Kidney epithelial cell (primary cell): ENCODE results near the gene TRIO. TPM values are rescaled to one million over a fixed set of nuclear protein-coding genes. Genes with fewer than 3 reads are reported as not detected.

Experiments used
- DNase-seq: peaks from one replicate; pipeline ENCODE4 v3.0.0-alpha.2; 2010; ENCODE audit warnings: low read depth
- H3K27me3 ChIP-seq: 2 replicates; pipeline ENCODE4 v1.6.0; 2011; ENCODE audit warnings: low read length; ENCODE audit not compliant: control insufficient read depth, insufficient read depth
- H3K36me3 ChIP-seq: 2 replicates; pipeline ENCODE4 v1.5.1; 2011; ENCODE audit warnings: low read length; ENCODE audit not compliant: control insufficient read depth, insufficient read depth
- H3K4me3 ChIP-seq: 2 replicates; pipeline ENCODE4 v1.5.1; 2011; ENCODE audit warnings: low read depth, mild to moderate bottlenecking, control low read depth, low read length
- total RNA-seq: library from RNA; depleted of rRNA; stranded (reverse); fragments of >200 nt; gene quantifications from 2 replicates; pipeline ENCODE4 v1.2.3, GENCODE V29; 2015
- TF ChIP-seq, protein P1 (sequence below): IDR thresholded peaks from 2 replicates; pipeline ENCODE4 v1.5.1; 2011; ENCODE audit warnings: mild to moderate bottlenecking, moderate library complexity, low read length, control low read depth, inconsistent platforms; ENCODE audit not compliant: insufficient read depth, poor library complexity, severe bottlenecking

Gene TRIO
- total RNA-seq, 1 donor from 2014 or later, result 174 TPM

DNA sequence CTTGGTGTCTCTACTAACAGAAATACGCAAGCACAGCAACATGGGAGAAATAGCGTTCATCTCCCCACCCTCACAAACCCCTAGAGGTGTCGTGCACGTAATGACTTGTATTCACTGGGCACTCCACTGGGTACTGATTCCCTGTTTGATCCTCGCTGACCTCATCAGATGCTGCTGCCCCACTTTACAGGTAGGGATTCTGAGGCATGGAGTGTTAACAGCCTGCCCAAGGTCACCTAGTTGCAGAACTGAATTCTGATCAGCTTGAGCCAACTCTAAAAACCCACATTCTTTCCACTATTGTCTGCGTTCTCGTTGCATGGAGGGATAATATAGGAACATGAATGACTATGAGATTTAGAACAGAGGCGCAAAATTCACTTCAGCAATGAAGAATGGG lies 96.3 kb downstream of the TRIO start:
- DNase-seq, result no peak
- Histone ChIP-seq H3K27me3 (no peaks in the 10 kb centered on the region), H3K36me3 (no peaks in the 10 kb centered on the region), H3K4me3 (no peak overlapping the region)
- TF ChIP-seq, protein P1, sequence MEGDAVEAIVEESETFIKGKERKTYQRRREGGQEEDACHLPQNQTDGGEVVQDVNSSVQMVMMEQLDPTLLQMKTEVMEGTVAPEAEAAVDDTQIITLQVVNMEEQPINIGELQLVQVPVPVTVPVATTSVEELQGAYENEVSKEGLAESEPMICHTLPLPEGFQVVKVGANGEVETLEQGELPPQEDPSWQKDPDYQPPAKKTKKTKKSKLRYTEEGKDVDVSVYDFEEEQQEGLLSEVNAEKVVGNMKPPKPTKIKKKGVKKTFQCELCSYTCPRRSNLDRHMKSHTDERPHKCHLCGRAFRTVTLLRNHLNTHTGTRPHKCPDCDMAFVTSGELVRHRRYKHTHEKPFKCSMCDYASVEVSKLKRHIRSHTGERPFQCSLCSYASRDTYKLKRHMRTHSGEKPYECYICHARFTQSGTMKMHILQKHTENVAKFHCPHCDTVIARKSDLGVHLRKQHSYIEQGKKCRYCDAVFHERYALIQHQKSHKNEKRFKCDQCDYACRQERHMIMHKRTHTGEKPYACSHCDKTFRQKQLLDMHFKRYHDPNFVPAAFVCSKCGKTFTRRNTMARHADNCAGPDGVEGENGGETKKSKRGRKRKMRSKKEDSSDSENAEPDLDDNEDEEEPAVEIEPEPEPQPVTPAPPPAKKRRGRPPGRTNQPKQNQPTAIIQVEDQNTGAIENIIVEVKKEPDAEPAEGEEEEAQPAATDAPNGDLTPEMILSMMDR, result no peak

DNA sequence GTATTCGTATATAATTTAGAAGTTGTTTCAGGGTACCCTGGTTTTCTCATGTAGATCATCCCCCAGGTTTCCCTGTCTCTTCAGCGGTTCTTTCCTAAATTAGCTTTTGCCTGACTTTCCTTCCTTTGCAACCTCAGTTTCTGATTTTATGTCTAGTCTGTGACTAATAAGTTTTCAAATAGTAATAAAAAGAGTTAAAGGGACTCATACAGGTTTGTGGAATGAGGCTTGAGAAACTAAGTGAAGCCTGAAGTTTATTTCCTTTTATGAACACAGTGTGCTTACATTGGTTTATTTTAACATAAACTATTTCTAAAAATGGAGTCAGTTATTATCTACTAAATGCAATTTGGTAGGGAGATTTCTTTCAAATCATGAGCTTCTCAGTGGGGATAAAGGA lies 96.8 kb downstream of the TRIO start:
- TF ChIP-seq, protein P1, result no peak
- no peak overlapping the region for H3K4me3 ChIP-seq

DNA sequence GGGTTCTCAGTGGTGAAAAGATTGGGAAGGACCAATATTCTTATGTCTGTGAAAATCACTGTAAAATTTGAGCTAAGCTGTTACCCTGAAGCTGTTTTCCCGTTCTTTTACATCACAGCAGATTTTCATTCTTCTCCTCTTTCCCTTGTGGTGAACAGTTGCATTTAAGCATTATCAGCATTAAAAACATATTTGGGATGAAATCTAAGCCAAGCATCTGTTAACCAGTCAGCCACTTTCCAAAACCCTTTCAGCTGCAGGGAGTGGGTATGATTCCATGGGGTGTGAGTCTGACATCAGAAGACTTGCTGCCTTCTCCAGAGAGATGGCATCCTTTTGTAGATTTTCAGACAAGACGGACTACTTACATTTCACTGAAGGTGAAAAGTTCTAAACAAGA lies 97.2 kb downstream of the TRIO start:
- DNase-seq, result no peak
- no peaks in the 10 kb centered on the region for H3K36me3 ChIP-seq
- TF ChIP-seq, protein P1, result no peak

More for the DNA sequence above, 96.8 kb downstream of the TRIO start:
- Histone ChIP-seq H3K27me3 (no peaks in the 10 kb centered on the region), H3K36me3 (no peaks in the 10 kb centered on the region)
- DNase-seq, result no peak

DNA sequence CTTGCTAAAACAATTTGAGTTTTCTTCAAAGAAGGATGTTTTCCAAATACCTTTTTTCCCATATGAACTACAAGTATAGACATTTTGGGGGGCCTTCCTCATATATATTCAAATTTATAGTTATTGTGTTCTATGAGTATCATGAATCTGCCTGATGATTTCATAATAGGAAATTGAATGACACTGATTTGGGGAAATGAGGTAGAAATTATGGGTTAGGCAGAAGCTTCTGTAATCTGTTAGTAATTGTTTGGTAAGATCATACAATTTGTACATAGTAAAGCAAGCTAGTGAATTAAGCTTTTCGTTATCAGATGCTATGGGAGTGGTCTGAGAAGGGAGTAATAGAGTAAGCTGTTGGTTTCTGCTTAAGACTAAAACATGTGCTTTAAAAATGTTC lies 98.0 kb downstream of the TRIO start:
- no peaks in the 10 kb centered on the region for H3K36me3 ChIP-seq
- no peak for DNase-seq
- no peak overlapping the region for H3K4me3 ChIP-seq
- H3K27me3 ChIP-seq, result no peaks in the 10 kb centered on the region
- TF ChIP-seq, protein P1, result no peak

More for the DNA sequence above, 97.2 kb downstream of the TRIO start:
- Histone ChIP-seq H3K4me3 (no peak overlapping the region), H3K27me3 (no peaks in the 10 kb centered on the region)

DNA sequence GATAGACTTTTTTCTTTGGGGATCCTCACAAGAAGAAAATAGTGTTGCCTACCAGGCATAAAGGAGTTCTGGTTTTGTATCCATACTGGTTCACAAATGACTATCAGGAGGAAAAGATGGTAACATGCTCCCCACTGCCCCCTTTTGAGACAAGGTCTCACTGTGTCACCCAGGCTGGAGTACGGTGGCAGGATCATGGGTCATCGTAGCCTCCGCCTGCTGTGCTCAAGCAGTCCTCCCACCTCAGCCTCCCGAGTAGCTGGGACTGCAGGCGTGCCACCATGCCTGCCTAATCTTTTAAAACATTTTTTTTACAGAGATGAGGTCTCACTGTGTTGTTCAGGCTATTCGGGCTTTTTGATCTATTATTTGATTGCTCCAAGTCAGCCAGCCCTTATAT lies 99.3 kb downstream of the TRIO start:
- TF ChIP-seq, protein P1, result no peak
- no peak for DNase-seq
- no peak overlapping the region for H3K4me3 ChIP-seq
- H3K36me3 ChIP-seq, result no peaks in the 10 kb centered on the region
- no peaks in the 10 kb centered on the region for H3K27me3 ChIP-seq

DNA sequence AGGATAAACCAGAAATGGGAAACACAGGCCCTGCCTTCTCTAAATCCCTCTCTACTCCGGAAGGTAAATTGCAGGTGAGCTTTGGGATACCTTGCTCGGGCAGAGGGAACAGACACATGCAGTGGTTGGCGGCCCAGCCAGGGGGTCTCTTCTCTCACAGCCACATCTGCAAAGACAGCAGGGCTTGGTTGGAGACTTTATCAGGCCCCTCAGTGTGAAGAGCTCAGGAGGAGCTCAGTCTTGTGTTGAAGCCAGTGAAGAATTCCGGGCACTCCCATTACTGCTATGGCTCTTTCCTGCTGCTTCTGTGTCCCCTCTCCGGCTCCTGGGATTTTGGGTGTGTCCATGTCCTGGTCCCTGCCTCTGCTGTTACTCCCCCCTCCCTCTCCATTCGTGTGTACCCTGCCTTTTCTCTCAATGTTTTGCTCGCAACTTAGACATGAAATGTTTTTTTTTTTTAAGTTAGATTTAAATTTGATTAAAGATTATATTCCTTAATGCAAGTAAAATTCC lies 99.8 kb downstream of the TRIO start:
- Histone ChIP-seq H3K36me3 (no peaks in the 10 kb centered on the region), H3K4me3 (no peak overlapping the region), H3K27me3 (no peaks in the 10 kb centered on the region)
- TF ChIP-seq, protein P1, result no peak
- no peak for DNase-seq
